Testis (tissue), 3 donors: ENCODE data around the gene PAX9. TPM values are rescaled to one million over a fixed set of nuclear protein-coding genes. Genes with fewer than 3 reads are reported as not detected.

Experiments used
- DNase-seq: peaks from one replicate; pipeline ENCODE4 v3.0.0-alpha.2; 2019
- H3K27ac ChIP-seq, 2 donors: fragments of 200-600 bp; sonication (generic); one replicate each; pipeline ENCODE4 v1.5.1; 2019
- H3K27me3 ChIP-seq: fragments of 200-600 bp; sonication (generic); one replicate; pipeline ENCODE4 v1.5.1; 2019
- H3K36me3 ChIP-seq: fragments of 200-600 bp; sonication (generic); one replicate; pipeline ENCODE4 v1.5.1; 2017; ENCODE audit warnings: low read depth; ENCODE audit errors: missing control alignments
- H3K4me1 ChIP-seq: fragments of 200-600 bp; sonication (generic); one replicate; pipeline ENCODE4 v1.5.1; 2019
- H3K4me3 ChIP-seq, 2 donors: fragments of 200-600 bp; sonication (generic); one replicate each; pipeline ENCODE4 v1.5.1; 2017 to 2019
- H3K9me3 ChIP-seq: fragments of 200-600 bp; sonication (generic); one replicate; pipeline ENCODE4 v1.5.1; 2017
- CTCF ChIP-seq, 3 experiments: fragments of 450-650 bp in 2 of 3; fragments of 200-600 bp in 1 of 3; sonication (generic) in 1 of 3; IDR thresholded peaks; one replicate each; pipeline ENCODE4 v1.5.1; 2016 to 2019; ENCODE audit warnings: antibody characterized with exemption in 3 of 3, mild to moderate bottlenecking in 2 of 3, moderate library complexity in 1 of 3
- POLR2A ChIP-seq: fragments of 450-650 bp; IDR thresholded peaks from one replicate; pipeline ENCODE4 v1.6.1; 2017; ENCODE audit warnings: antibody characterized with exemption, mild to moderate bottlenecking, moderate library complexity
- WGBS, 2 donors: methylation state at CpG; one replicate each; pipeline ENCODE4 v1.1.5; 2018; 5-methylcytosine and 5-hydroxymethylcytosine counted together
- intact Hi-C: fragments of 100-400 bp; cut with DNase I; formaldehyde crosslinking; loops from one replicate; pipeline ENCODE4 v1.15.1; 2023; ENCODE audit warnings: low total_unique reads
- polyA plus RNA-seq: library from polyadenylated mRNA; stranded (reverse); fragments of 350-450 nt; fragmentation: Illumina TruSeq; extraction: RNeasy Lipid Tissue Mini Kit (QIAGEN cat#74804); gene quantifications from one replicate; pipeline ENCODE4 v1.2.3, GENCODE V29; 2014; ENCODE audit warnings: low read depth, low replicate concordance; ENCODE audit not compliant: insufficient read depth
- total RNA-seq, 2 donors: library from RNA; depleted of rRNA; stranded (reverse); fragments of >200 nt; gene quantifications; one replicate each; pipeline ENCODE4 v1.2.3, GENCODE V29; 2016

PAX9 gene
- total and polyA plus RNA-seq, 3 donors from 2014 or later = 0.13 to 0.87 (median 0.50) TPM

- H3K4me1 ChIP-seq = peaks cover 13% of the 10 kb centered on the region
- H3K36me3 ChIP-seq = no peaks in the 10 kb centered on the region
- peaks cover 2% of the 10 kb centered on the region for H3K27me3 ChIP-seq
- intact Hi-C loops = no loop called here
- TF ChIP-seq POLR2A (no peak), CTCF (IDR thresholded peaks at IDR 0.05) (no peak)
- no peaks in the 10 kb centered on the region for H3K9me3 ChIP-seq
- H3K27ac ChIP-seq = no peak overlapping the region
- no peak for DNase-seq
- no peak overlapping the region for H3K4me3 ChIP-seq
Observed at GRCh38 chr14:36652542-36653201, 9.0 kb upstream of the PAX9 start.

- H3K9me3 ChIP-seq = no peaks in the 10 kb centered on the region
- intact Hi-C loops = no loop called here
- WGBS, 2 donors = 40 to 45% methylated on average over 3 of the region's 3 CpGs
- no peak overlapping the region for H3K27ac ChIP-seq
- no peaks in the 10 kb centered on the region for H3K36me3 ChIP-seq
- no peak overlapping the region for H3K4me3 ChIP-seq
- peaks cover 2% of the 10 kb centered on the region for H3K27me3 ChIP-seq
- no peak for TF ChIP-seq CTCF (IDR thresholded peaks at IDR 0.05)
- no peak for TF ChIP-seq POLR2A
- peaks cover 17% of the 10 kb centered on the region for H3K4me1 ChIP-seq
- DNase-seq = no peak
Observed at GRCh38 chr14:36653413-36653812, 8.2 kb upstream of the PAX9 start.

- Histone ChIP-seq H3K27me3 (peaks cover 2% of the 10 kb centered on the region), H3K4me3 (no peak overlapping the region), H3K9me3 (no peaks in the 10 kb centered on the region), H3K4me1 (peaks cover 20% of the 10 kb centered on the region), H3K36me3 (no peaks in the 10 kb centered on the region), H3K27ac (no peak overlapping the region)
- 6% methylated on average over 31 of the region's 31 CpGs for WGBS, 2 donors
- no peak for DNase-seq
- intact Hi-C loops = no loop called here
- TF ChIP-seq POLR2A = no peak
- TF ChIP-seq CTCF (IDR thresholded peaks at IDR 0.05) = no peak
Observed at GRCh38 chr14:36653962-36654793, 7.5 kb upstream of the PAX9 start.

- Histone ChIP-seq H3K36me3 (no peaks in the 10 kb centered on the region), H3K4me1 (peaks cover 20% of the 10 kb centered on the region), H3K4me3 (no peak overlapping the region), H3K27me3 (peaks cover 2% of the 10 kb centered on the region), H3K27ac (no peak overlapping the region), H3K9me3 (no peaks in the 10 kb centered on the region)
- DNase-seq = no peak
- intact Hi-C loops = no loop called here
- TF ChIP-seq POLR2A = no peak
- TF ChIP-seq CTCF (IDR thresholded peaks at IDR 0.05) = no peak
- 5 to 10% methylated on average over 31 to 34 of the region's 34 CpGs for WGBS, 2 donors
Observed at GRCh38 chr14:36654794-36655381, 6.8 kb upstream of the PAX9 start.
